Adipocyte (in vitro differentiated cells): ENCODE measurements around the gene TSPAN3.

Experiments used
- DNase-seq: peaks from one replicate; pipeline ENCODE4 v3.0.0-alpha.2; 2015; ENCODE audit warnings: low read depth
- H3K27me3 ChIP-seq: replicated peaks from 2 replicates; pipeline ENCODE4 v1.7.0; 2013; ENCODE audit warnings: mild to moderate bottlenecking, low read length, moderate library complexity; ENCODE audit not compliant: control insufficient read depth, insufficient read depth
- H3K36me3 ChIP-seq: 2 replicates; pipeline ENCODE4 v1.7.0; 2013; ENCODE audit warnings: low read length, mild to moderate bottlenecking, moderate library complexity; ENCODE audit not compliant: control insufficient read depth, insufficient read depth, severe bottlenecking
- H3K4me1 ChIP-seq: 2 replicates; pipeline ENCODE4 v1.7.0; 2013; ENCODE audit warnings: mild to moderate bottlenecking, low read length, moderate library complexity; ENCODE audit not compliant: control insufficient read depth, insufficient read depth
- H3K4me3 ChIP-seq: 2 replicates; pipeline ENCODE4 v1.7.0; 2013; ENCODE audit warnings: mild to moderate bottlenecking, low read length, moderate library complexity
- H3K9ac ChIP-seq: 2 replicates; pipeline ENCODE4 v1.7.0; 2013; ENCODE audit warnings: mild to moderate bottlenecking, low read length, moderate library complexity
- H3K9me3 ChIP-seq: 2 replicates; pipeline ENCODE4 v1.7.0; 2013; ENCODE audit warnings: mild to moderate bottlenecking, low read length, moderate library complexity; ENCODE audit not compliant: control insufficient read depth

Gene TSPAN3

DNA sequence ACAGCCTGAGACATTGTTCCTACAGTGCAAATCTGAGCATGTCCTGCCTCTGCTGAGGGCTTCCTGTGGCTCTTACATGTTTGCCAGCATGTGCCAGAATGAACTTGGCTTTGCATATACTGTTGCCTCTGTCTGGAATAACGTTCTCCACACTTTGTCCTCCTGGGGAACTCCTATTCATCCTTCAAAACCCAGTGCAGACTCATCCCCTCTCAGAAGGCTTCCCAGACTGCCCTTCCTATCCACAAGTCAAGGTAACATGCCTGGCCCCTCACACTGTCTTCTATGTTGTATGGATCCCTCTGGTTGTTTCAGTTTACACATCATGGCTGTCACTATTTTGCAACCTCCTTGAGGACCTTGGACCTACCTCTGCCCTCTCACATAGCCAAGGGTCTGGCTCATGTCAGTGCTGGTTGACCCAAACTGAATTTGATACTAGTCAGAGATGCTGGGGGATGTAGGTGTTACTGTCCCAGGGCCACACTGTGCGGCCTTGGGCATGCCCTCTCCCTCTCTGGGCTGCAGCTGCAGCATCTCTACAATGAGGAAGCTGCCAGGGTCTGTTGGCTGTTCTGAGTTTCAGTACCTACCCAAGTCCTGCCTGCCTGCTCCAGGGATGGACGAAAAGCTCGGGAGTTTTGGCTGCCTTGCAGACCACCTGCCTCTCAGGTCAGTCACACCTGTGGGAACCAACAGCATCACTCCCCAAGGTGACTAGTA, 29.0 kb upstream of the TSPAN3 start:
- no peak for DNase-seq
- no peaks in the 10 kb centered on the region for H3K9me3 ChIP-seq
- no peak overlapping the region for H3K9ac ChIP-seq
- peaks cover 17% of the 10 kb centered on the region for H3K4me1 ChIP-seq
- no peaks in the 10 kb centered on the region for H3K27me3 ChIP-seq
- no peaks in the 10 kb centered on the region for H3K36me3 ChIP-seq
- no peak overlapping the region for H3K4me3 ChIP-seq

- Histone ChIP-seq H3K4me3 (no peak overlapping the region), H3K9ac (no peak overlapping the region), H3K27me3 (no peaks in the 10 kb centered on the region), H3K36me3 (no peaks in the 10 kb centered on the region), H3K4me1 (peaks cover 5% of the 10 kb centered on the region), H3K9me3 (no peaks in the 10 kb centered on the region)
- DNase-seq = no peak
Measured at GRCh38 chr15:77098572-77098971, 27.7 kb upstream of the TSPAN3 start.

DNA sequence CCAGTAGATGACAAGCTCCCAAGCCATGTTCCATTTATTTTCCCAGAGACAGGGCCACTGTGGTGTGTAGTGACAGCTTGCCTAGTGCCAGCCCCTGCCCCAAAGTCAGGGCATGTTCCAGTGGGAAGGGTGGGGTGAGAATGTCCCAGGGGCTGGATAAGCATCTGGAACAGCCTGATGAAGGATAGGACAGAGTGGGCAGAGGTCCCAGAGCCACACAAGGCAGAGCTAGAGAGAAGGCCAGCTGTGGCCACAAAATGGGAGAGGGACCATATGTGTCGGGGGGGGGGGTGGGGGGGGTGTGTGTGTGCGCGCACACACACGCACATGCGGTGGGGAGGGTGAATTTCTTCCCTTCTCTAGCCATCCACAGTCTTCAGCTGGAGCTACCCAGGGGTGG, 27.0 kb upstream of the TSPAN3 start:
- DNase-seq = no peak
- H3K4me3 ChIP-seq = no peak overlapping the region
- no peaks in the 10 kb centered on the region for H3K36me3 ChIP-seq
- no peak overlapping the region for H3K9ac ChIP-seq
- H3K27me3 ChIP-seq = no peaks in the 10 kb centered on the region
- H3K4me1 ChIP-seq = peaks cover 8% of the 10 kb centered on the region
- no peaks in the 10 kb centered on the region for H3K9me3 ChIP-seq

DNA sequence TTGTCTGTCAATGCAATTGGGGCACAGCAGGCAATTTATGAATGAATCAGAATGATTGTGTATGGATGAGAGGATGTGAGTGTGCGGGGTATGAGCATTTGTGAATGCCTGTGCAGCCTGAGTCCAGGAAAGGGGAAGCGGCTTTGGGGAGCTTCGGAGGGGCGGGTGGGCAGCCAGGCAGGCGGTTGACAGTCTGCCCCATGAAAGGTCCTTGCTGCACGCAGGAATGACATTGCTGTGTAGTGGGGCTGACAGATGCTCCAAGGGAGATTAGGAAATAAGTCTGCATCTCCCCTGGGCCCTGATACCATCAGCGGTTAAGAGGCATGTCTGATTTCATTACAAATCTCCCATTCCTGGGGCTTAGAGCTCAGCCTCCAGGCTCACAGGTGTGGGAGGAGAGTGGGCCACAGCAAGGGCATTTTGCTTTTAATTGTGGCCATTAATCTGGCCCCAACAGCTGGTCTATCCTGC, 26.4 kb upstream of the TSPAN3 start:
- DNase-seq = peak; percentile 52
- Histone ChIP-seq H3K9ac (no peak overlapping the region), H3K27me3 (no peaks in the 10 kb centered on the region), H3K4me1 (peaks cover 8% of the 10 kb centered on the region), H3K4me3 (no peak overlapping the region), H3K9me3 (no peaks in the 10 kb centered on the region), H3K36me3 (no peaks in the 10 kb centered on the region)

- no peak overlapping the region for H3K9ac ChIP-seq
- H3K4me1 ChIP-seq = peaks cover 8% of the 10 kb centered on the region
- no peaks in the 10 kb centered on the region for H3K9me3 ChIP-seq
- no peaks in the 10 kb centered on the region for H3K36me3 ChIP-seq
- no peak for DNase-seq
- no peaks in the 10 kb centered on the region for H3K27me3 ChIP-seq
- H3K4me3 ChIP-seq = no peak overlapping the region
Measured at GRCh38 chr15:77096541-77096940, 25.6 kb upstream of the TSPAN3 start.

DNA sequence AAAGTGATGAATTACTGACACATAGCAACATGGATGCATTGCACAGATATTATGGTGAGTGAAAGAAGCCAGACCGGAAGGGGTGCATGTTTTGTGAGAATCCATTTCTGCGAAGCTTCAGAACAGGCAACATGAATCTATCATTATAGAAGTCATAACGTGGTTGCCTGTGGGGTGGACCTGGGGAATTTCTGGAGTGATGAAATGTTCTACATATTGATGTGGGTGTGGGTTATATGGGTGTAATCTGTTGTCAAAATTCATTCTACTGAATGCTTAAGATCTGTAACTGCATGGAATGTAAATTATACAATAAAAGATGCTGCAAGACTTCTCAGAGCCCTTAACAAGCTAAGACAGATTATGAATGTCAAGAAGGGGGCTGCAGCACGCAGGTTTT, 25.2 kb upstream of the TSPAN3 start:
- H3K9me3 ChIP-seq = no peaks in the 10 kb centered on the region
- H3K9ac ChIP-seq = no peak overlapping the region
- no peak overlapping the region for H3K4me3 ChIP-seq
- peak; percentile 81 for DNase-seq
- no peaks in the 10 kb centered on the region for H3K36me3 ChIP-seq
- H3K4me1 ChIP-seq = peaks cover 8% of the 10 kb centered on the region
- no peaks in the 10 kb centered on the region for H3K27me3 ChIP-seq

GRCh38 chr15:77094397-77095030, 23.6 kb upstream of the TSPAN3 start:
- H3K36me3 ChIP-seq = no peaks in the 10 kb centered on the region
- no peaks in the 10 kb centered on the region for H3K9me3 ChIP-seq
- H3K4me3 ChIP-seq = no peak overlapping the region
- H3K9ac ChIP-seq = no peak overlapping the region
- DNase-seq = no peak
- H3K4me1 ChIP-seq = peaks cover 8% of the 10 kb centered on the region
- H3K27me3 ChIP-seq = no peaks in the 10 kb centered on the region

GRCh38 chr15:77093436-77093835, 22.5 kb upstream of the TSPAN3 start:
- Histone ChIP-seq H3K9ac (no peak overlapping the region), H3K9me3 (no peaks in the 10 kb centered on the region), H3K27me3 (no peaks in the 10 kb centered on the region), H3K36me3 (no peaks in the 10 kb centered on the region), H3K4me1 (peaks cover 8% of the 10 kb centered on the region), H3K4me3 (no peak overlapping the region)
- no peak for DNase-seq

GRCh38 chr15:77091097-77091496, 20.2 kb upstream of the TSPAN3 start:
- DNase-seq = no peak
- H3K36me3 ChIP-seq = no peaks in the 10 kb centered on the region
- peaks cover 6% of the 10 kb centered on the region for H3K4me1 ChIP-seq
- H3K27me3 ChIP-seq = no peaks in the 10 kb centered on the region
- no peak overlapping the region for H3K4me3 ChIP-seq
- no peak overlapping the region for H3K9ac ChIP-seq
- H3K9me3 ChIP-seq = no peaks in the 10 kb centered on the region

DNA sequence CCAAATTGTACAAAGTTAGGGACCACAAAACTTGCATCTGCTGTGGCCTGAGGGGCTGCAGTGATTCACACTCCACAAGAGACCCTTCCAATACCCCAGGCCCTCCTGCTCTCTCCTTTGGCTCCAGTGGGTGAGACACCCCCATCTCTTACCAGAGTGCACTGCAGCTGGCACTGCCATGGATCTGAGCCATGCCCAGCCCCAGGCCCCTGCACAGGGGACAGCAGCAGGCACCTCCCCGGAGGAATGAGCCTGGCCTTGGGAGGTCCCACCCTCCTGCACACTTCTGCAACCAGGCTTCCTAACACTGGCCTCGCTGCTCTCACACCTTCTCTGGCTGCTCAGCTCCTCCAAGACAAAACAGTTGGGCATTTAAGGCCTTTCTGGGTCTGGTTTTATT, 16.3 kb upstream of the TSPAN3 start:
- no peaks in the 10 kb centered on the region for H3K27me3 ChIP-seq
- no peak for DNase-seq
- no peak overlapping the region for H3K9ac ChIP-seq
- no peak overlapping the region for H3K4me3 ChIP-seq
- no peaks in the 10 kb centered on the region for H3K36me3 ChIP-seq
- peaks cover 23% of the 10 kb centered on the region for H3K4me1 ChIP-seq
- H3K9me3 ChIP-seq = no peaks in the 10 kb centered on the region

GRCh38 chr15:77085297-77085696, 14.4 kb upstream of the TSPAN3 start:
- Histone ChIP-seq H3K27me3 (no peaks in the 10 kb centered on the region), H3K9me3 (no peaks in the 10 kb centered on the region), H3K36me3 (no peaks in the 10 kb centered on the region), H3K9ac (peak overlapping the region; percentile 33), H3K4me1 (peaks cover 29% of the 10 kb centered on the region), H3K4me3 (no peak overlapping the region)
- DNase-seq = no peak
